ENCODE results near the gene MACF1.

Gene MACF1

DNA sequence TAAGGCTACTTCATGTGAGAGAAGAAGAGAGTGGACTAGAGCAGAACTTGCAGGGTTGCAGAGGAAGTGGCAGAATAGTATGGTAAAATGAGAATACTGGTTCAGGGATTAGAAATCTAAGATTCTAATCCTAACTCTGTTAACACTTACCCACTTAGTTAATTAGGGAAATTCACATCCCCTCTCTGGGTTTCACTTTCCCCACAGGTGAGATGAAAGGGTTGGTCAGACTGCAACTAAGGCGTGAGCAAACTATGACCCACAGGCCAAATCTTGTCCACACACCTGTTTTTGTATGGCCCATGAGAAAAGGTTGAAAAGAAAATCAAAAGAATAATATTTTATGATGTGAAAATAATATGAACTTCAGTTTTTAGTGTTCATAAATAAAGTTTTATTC is 117.5 kb downstream of the MACF1 start:
- H3K4ac ChIP-seq (ENCODE audit: low read depth in 1 of 2, low read length in 2 of 2), result no peak overlapping the region
- no peak overlapping the region for H4K8ac ChIP-seq (ENCODE audit: low read length)
- H3K23ac ChIP-seq (ENCODE audit: low read length in 2 of 2), result no peak overlapping the region
- peaks cover 26% of the 10 kb centered on the region for H3K79me1 ChIP-seq (replicated peaks; ENCODE audit: low read length, poor library complexity, severe bottlenecking)
- no peaks in the 10 kb centered on the region for H3K27me3 ChIP-seq (ENCODE audit: control insufficient read depth in 1 of 2, insufficient read depth in 1 of 2, low read length in 2 of 2)
- no peak overlapping the region for H2BK5ac ChIP-seq (ENCODE audit: low read depth, low read length, poor library complexity, severe bottlenecking)
- H2AK5ac ChIP-seq (ENCODE audit: low read length, severe bottlenecking), result no peak overlapping the region
- no peak overlapping the region for H2BK120ac ChIP-seq (ENCODE audit: low read depth, low read length)
- H2AFZ ChIP-seq (ENCODE audit: low read depth, low read length), result no peak overlapping the region
- H3K27ac ChIP-seq (ENCODE audit: low read length, poor library complexity, severe bottlenecking), result no peak overlapping the region
- H2BK15ac ChIP-seq (ENCODE audit: low read depth, poor library complexity, severe bottlenecking), result no peak overlapping the region
- H3K4me1 ChIP-seq (ENCODE audit: control insufficient read depth, insufficient read depth, low read depth, low read length), result peaks cover 1% of the 10 kb centered on the region
- H4K91ac ChIP-seq (ENCODE audit: low read length), result no peak overlapping the region
- peaks cover 25 to 94% of the 10 kb centered on the region in 2 experiments for H3K36me3 ChIP-seq (ENCODE audit: control insufficient read depth in 1 of 2, insufficient read depth in 2 of 2, low read depth in 1 of 2, low read length in 2 of 2)
- WGBS, result no CpG with 5 or more reads among the region's 1 CpG
- no peaks in the 10 kb centered on the region for H3K9me3 ChIP-seq (ENCODE audit: control insufficient read depth, low read length)
- H3K18ac ChIP-seq (ENCODE audit: low read depth in 1 of 2, low read length in 2 of 2), result no peak overlapping the region
- H2BK12ac ChIP-seq (ENCODE audit: low read length in 2 of 2), result no peak overlapping the region
- H3K4me2 ChIP-seq (ENCODE audit: low read length, poor library complexity, severe bottlenecking), result no peak overlapping the region
- H3K14ac ChIP-seq (ENCODE audit: low read length in 2 of 2), result no peak overlapping the region
- no peak overlapping the region for H3K4me3 ChIP-seq (ENCODE audit: insufficient read depth in 1 of 2, low read depth in 1 of 2, low read length in 2 of 2)
- DNase-seq, result no peak
- no peak overlapping the region for H3K9ac ChIP-seq (ENCODE audit: low read length)

DNA sequence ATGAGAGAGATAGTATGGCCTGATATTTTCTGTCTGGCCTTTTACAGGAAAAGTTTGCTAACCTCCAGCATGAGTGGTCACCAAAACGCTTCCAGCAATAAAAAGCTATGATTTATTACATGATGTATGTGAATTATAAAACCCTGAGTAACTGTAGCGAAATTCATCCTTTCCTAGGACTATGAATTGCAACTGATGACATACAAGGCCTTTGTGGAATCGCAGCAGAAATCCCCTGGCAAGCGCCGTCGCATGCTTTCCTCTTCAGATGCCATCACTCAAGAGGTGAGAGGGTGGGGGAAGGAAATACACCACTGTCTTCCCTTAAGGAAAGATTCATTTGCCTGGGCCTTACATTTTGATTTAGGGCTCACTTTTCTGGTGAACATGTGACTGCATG is 117.9 kb downstream of the MACF1 start:
- Histone ChIP-seq H4K91ac (ENCODE audit: low read length) (no peak overlapping the region), H3K4me1 (ENCODE audit: control insufficient read depth, insufficient read depth, low read depth, low read length) (peaks cover 1% of the 10 kb centered on the region), H4K8ac (ENCODE audit: low read length) (no peak overlapping the region), H3K9me3 (ENCODE audit: control insufficient read depth, low read length) (no peaks in the 10 kb centered on the region), H3K27me3 (ENCODE audit: control insufficient read depth in 1 of 2, insufficient read depth in 1 of 2, low read length in 2 of 2) (no peaks in the 10 kb centered on the region), H3K4me3 (ENCODE audit: insufficient read depth in 1 of 2, low read depth in 1 of 2, low read length in 2 of 2) (no peak overlapping the region), H3K27ac (ENCODE audit: low read length, poor library complexity, severe bottlenecking) (no peak overlapping the region), H3K18ac (ENCODE audit: low read depth in 1 of 2, low read length in 2 of 2) (no peak overlapping the region), H3K9ac (ENCODE audit: low read length) (no peak overlapping the region), H3K4me2 (ENCODE audit: low read length, poor library complexity, severe bottlenecking) (no peak overlapping the region), H2BK12ac (ENCODE audit: low read length in 2 of 2) (no peak overlapping the region), H3K79me1 (replicated peaks; ENCODE audit: low read length, poor library complexity, severe bottlenecking) (peaks cover 23% of the 10 kb centered on the region), H2AFZ (ENCODE audit: low read depth, low read length) (no peak overlapping the region), H2BK120ac (ENCODE audit: low read depth, low read length) (no peak overlapping the region), H2AK5ac (ENCODE audit: low read length, severe bottlenecking) (no peak overlapping the region), H3K14ac (ENCODE audit: low read length in 2 of 2) (no peak overlapping the region), H3K23ac (ENCODE audit: low read length in 2 of 2) (no peak overlapping the region), H2BK15ac (ENCODE audit: low read depth, poor library complexity, severe bottlenecking) (no peak overlapping the region), H3K36me3 (ENCODE audit: control insufficient read depth in 1 of 2, insufficient read depth in 2 of 2, low read depth in 1 of 2, low read length in 2 of 2) (peaks cover 21 to 94% of the 10 kb centered on the region in 2 experiments), H3K4ac (ENCODE audit: low read depth in 1 of 2, low read length in 2 of 2) (no peak overlapping the region), H2BK5ac (ENCODE audit: low read depth, low read length, poor library complexity, severe bottlenecking) (no peak overlapping the region)
- WGBS, result 98% methylated on average over 5 of the region's 6 CpGs
- DNase-seq, result no peak

DNA sequence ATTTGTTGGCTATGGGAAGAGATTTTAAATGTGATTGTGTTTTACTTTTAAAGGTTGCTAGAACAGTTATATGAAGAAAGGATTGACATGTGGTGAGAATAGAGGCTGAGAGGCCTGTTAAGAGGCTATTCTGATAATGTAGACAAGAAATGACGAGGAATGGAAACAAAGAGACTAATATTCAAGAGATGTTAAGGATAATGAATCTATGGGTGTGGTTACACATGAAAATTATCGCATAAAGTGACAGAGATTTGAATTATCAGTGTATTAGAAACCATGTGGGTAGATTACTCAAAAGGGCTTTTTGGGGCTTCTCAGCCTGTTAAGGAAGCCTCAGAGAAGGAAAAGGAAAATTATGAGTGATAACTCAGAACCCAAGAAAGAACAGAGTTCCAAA is 120.4 kb downstream of the MACF1 start:
- no peak overlapping the region for H3K23ac ChIP-seq (ENCODE audit: low read length in 2 of 2)
- H3K9me3 ChIP-seq (ENCODE audit: control insufficient read depth, low read length), result no peaks in the 10 kb centered on the region
- peaks cover 25% of the 10 kb centered on the region for H3K79me1 ChIP-seq (replicated peaks; ENCODE audit: low read length, poor library complexity, severe bottlenecking)
- peaks cover 19 to 93% of the 10 kb centered on the region in 2 experiments for H3K36me3 ChIP-seq (ENCODE audit: control insufficient read depth in 1 of 2, insufficient read depth in 2 of 2, low read depth in 1 of 2, low read length in 2 of 2)
- H2BK120ac ChIP-seq (ENCODE audit: low read depth, low read length), result no peak overlapping the region
- H3K9ac ChIP-seq (ENCODE audit: low read length), result no peak overlapping the region
- no peak overlapping the region for H3K4ac ChIP-seq (ENCODE audit: low read depth in 1 of 2, low read length in 2 of 2)
- H4K91ac ChIP-seq (ENCODE audit: low read length), result no peak overlapping the region
- H3K14ac ChIP-seq (ENCODE audit: low read length in 2 of 2), result no peak overlapping the region
- no peak overlapping the region for H2AFZ ChIP-seq (ENCODE audit: low read depth, low read length)
- no peak overlapping the region for H3K27ac ChIP-seq (ENCODE audit: low read length, poor library complexity, severe bottlenecking)
- H3K4me3 ChIP-seq (ENCODE audit: insufficient read depth in 1 of 2, low read depth in 1 of 2, low read length in 2 of 2), result no peak overlapping the region
- H3K4me2 ChIP-seq (ENCODE audit: low read length, poor library complexity, severe bottlenecking), result no peak overlapping the region
- no peak overlapping the region for H2AK5ac ChIP-seq (ENCODE audit: low read length, severe bottlenecking)
- H2BK15ac ChIP-seq (ENCODE audit: low read depth, poor library complexity, severe bottlenecking), result no peak overlapping the region
- DNase-seq, result no peak
- no peaks in the 10 kb centered on the region for H3K4me1 ChIP-seq (ENCODE audit: control insufficient read depth, insufficient read depth, low read depth, low read length)
- 98% methylated on average over 2 of the region's 2 CpGs for WGBS
- H2BK12ac ChIP-seq (ENCODE audit: low read length in 2 of 2), result no peak overlapping the region
- H4K8ac ChIP-seq (ENCODE audit: low read length), result no peak overlapping the region
- no peaks in the 10 kb centered on the region for H3K27me3 ChIP-seq (ENCODE audit: control insufficient read depth in 1 of 2, insufficient read depth in 1 of 2, low read length in 2 of 2)
- H3K18ac ChIP-seq (ENCODE audit: low read depth in 1 of 2, low read length in 2 of 2), result no peak overlapping the region
- H2BK5ac ChIP-seq (ENCODE audit: low read depth, low read length, poor library complexity, severe bottlenecking), result no peak overlapping the region

DNA sequence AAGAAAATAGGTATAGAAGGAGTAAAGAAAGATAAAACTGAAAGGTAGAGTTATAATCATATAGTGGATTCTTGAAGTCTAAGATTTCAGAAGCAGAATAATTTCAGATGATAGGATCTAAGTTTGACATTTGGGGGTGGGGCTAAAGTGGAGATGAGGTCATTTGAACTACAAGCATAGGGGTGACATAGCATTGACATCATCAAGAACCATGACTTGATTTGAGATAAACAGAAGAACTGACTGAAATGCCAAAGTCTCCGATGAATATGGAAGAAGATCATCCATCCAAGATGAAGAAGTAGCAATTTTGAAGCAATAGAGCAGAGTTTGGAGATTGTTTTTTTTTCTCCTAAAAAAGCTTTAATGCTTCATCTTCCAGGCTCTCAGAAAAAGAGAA is 122.3 kb downstream of the MACF1 start:
- Histone ChIP-seq H2AFZ (ENCODE audit: low read depth, low read length) (no peak overlapping the region), H2BK120ac (ENCODE audit: low read depth, low read length) (no peak overlapping the region), H2BK12ac (ENCODE audit: low read length in 2 of 2) (no peak overlapping the region), H3K18ac (ENCODE audit: low read depth in 1 of 2, low read length in 2 of 2) (no peak overlapping the region), H3K9me3 (ENCODE audit: control insufficient read depth, low read length) (no peaks in the 10 kb centered on the region), H3K4me2 (ENCODE audit: low read length, poor library complexity, severe bottlenecking) (no peak overlapping the region), H3K27me3 (ENCODE audit: control insufficient read depth in 1 of 2, insufficient read depth in 1 of 2, low read length in 2 of 2) (no peaks in the 10 kb centered on the region), H3K14ac (ENCODE audit: low read length in 2 of 2) (no peak overlapping the region), H3K36me3 (ENCODE audit: control insufficient read depth in 1 of 2, insufficient read depth in 2 of 2, low read depth in 1 of 2, low read length in 2 of 2) (peaks cover 22 to 90% of the 10 kb centered on the region in 2 experiments), H2BK5ac (ENCODE audit: low read depth, low read length, poor library complexity, severe bottlenecking) (no peak overlapping the region), H3K27ac (ENCODE audit: low read length, poor library complexity, severe bottlenecking) (no peak overlapping the region), H3K9ac (ENCODE audit: low read length) (no peak overlapping the region), H4K8ac (ENCODE audit: low read length) (no peak overlapping the region), H3K23ac (ENCODE audit: low read length in 2 of 2) (no peak overlapping the region), H2AK5ac (ENCODE audit: low read length, severe bottlenecking) (no peak overlapping the region), H4K91ac (ENCODE audit: low read length) (no peak overlapping the region), H3K4ac (ENCODE audit: low read depth in 1 of 2, low read length in 2 of 2) (no peak overlapping the region), H2BK15ac (ENCODE audit: low read depth, poor library complexity, severe bottlenecking) (no peak overlapping the region), H3K79me1 (replicated peaks; ENCODE audit: low read length, poor library complexity, severe bottlenecking) (peaks cover 32% of the 10 kb centered on the region), H3K4me3 (ENCODE audit: insufficient read depth in 1 of 2, low read depth in 1 of 2, low read length in 2 of 2) (no peak overlapping the region), H3K4me1 (ENCODE audit: control insufficient read depth, insufficient read depth, low read depth, low read length) (peaks cover 5% of the 10 kb centered on the region)
- 100% methylated on average over 1 of the region's 1 CpG for WGBS
- DNase-seq, result peak; percentile 34

All from mesenchymal stem cell (in vitro differentiated cells and primary cell).